Endothelial cell (in vitro differentiated cells): Measurements from ENCODE around the gene NEURL2. TPM values are rescaled to one million over a fixed set of nuclear protein-coding genes. Genes with fewer than 3 reads are reported as not detected.

Experiments used
- DNase-seq: peaks from one replicate; pipeline ENCODE4 v3.0.0; 2021; ENCODE audit warnings: low spot score
- H3K27ac Mint-ChIP-seq: one replicate; pipeline ENCODE4 v1.8.0; 2021; ENCODE audit warnings: mixed read lengths, inconsistent platforms; ENCODE audit not compliant: unreplicated experiment
- H3K27me3 Mint-ChIP-seq: one replicate; pipeline ENCODE4 v1.8.0; 2021; ENCODE audit warnings: mild to moderate bottlenecking, moderate library complexity, mixed read lengths, inconsistent platforms; ENCODE audit not compliant: unreplicated experiment
- H3K36me3 Mint-ChIP-seq: one replicate; pipeline ENCODE4 v1.8.0; 2021; ENCODE audit warnings: mild to moderate bottlenecking, low read depth, mixed read lengths, inconsistent platforms; ENCODE audit not compliant: unreplicated experiment
- H3K4me1 Mint-ChIP-seq: one replicate; pipeline ENCODE4 v1.8.0; 2021; ENCODE audit warnings: mild to moderate bottlenecking, mixed read lengths, inconsistent platforms; ENCODE audit not compliant: unreplicated experiment
- H3K4me3 Mint-ChIP-seq: one replicate; pipeline ENCODE4 v1.8.0; 2021; ENCODE audit warnings: mild to moderate bottlenecking, mixed read lengths, inconsistent platforms; ENCODE audit not compliant: unreplicated experiment
- H3K9me3 Mint-ChIP-seq: one replicate; pipeline ENCODE4 v1.8.0; 2021; ENCODE audit warnings: mixed read lengths, inconsistent platforms; ENCODE audit not compliant: unreplicated experiment
- total RNA-seq: library from RNA; stranded (reverse); fragmentation: NEBNext Ultra II Directional; extraction: Animal tissue kit (Norgen Biotek cat#: 25700); gene quantifications from one replicate; pipeline ENCODE4 v1.2.1, GENCODE V29; 2021; ENCODE audit not compliant: unreplicated experiment
- TF ChIP-seq, protein P1 (sequence below): fragments of 200-600 bp; sonication (generic); IDR thresholded peaks from one replicate; pipeline ENCODE4 v1.5.0; 2021; ENCODE audit warnings: antibody characterized with exemption; ENCODE audit not compliant: unreplicated experiment

The NEURL2 gene
- total RNA-seq, 1 donor from 2014 or later, result 3.6 TPM

DNA sequence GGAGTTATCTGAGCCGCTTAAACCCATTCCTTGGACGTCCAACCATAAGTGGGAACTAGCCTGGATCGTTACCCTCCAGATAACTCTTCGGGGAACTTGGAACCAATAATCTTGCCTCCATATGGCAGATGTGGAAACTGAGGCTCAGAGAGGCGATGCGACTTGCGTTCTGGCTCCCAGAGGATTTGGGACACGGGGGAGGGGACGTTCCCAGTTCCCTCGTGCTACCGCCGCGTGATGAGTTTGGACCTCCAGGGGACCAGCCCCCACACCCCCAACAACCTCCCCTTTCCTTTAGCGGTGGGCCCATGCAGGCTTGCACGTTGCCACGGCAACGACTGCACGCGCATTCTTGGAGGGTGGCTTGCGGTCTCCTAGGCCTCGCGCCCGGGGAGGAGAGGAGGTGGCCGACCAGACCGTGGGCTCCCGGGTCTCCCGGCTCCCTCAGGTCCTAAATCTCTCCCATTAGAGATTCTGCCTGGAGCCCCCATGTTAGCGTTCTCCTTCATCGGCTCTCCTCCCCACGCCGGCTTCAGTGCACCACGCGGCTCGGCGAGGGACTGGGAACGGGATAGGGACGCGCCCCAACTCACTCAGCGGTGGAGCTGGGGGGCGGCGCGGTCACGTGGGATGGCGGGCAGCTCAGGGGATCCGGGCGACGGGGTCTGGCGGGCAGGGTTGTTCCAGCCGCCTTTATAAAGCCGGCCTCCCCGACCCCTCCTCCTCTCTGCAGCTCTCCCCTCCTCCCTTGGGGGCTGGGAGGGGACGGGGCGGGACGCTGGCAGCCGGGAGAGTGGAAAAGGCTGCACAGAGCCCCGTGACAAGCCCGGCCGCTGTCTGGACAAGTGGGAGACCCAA lies 20.7 kb upstream of the NEURL2 start, which contains the start of gene PLTP:
Gene PLTP (minus strand): TSS at position 670 of the 858 bp plus-strand sequence. CDS start 703 bp downstream, outside the sequence.
- H3K27me3 Mint-ChIP-seq, result peaks cover 10% of the 10 kb centered on the region
- H3K9me3 Mint-ChIP-seq, result no peaks in the 10 kb centered on the region
- DNase-seq, result peak; percentile 65
- H3K4me3 Mint-ChIP-seq, result peak within 1 kb of the TSS; percentile 82
- TF ChIP-seq, protein P1, sequence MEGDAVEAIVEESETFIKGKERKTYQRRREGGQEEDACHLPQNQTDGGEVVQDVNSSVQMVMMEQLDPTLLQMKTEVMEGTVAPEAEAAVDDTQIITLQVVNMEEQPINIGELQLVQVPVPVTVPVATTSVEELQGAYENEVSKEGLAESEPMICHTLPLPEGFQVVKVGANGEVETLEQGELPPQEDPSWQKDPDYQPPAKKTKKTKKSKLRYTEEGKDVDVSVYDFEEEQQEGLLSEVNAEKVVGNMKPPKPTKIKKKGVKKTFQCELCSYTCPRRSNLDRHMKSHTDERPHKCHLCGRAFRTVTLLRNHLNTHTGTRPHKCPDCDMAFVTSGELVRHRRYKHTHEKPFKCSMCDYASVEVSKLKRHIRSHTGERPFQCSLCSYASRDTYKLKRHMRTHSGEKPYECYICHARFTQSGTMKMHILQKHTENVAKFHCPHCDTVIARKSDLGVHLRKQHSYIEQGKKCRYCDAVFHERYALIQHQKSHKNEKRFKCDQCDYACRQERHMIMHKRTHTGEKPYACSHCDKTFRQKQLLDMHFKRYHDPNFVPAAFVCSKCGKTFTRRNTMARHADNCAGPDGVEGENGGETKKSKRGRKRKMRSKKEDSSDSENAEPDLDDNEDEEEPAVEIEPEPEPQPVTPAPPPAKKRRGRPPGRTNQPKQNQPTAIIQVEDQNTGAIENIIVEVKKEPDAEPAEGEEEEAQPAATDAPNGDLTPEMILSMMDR, result no peak
- peaks cover 11% of the 10 kb centered on the region for H3K4me1 Mint-ChIP-seq
- H3K36me3 Mint-ChIP-seq, result peaks cover 10% of the 10 kb centered on the region
- peak within 1 kb of the TSS; percentile 30 for H3K27ac Mint-ChIP-seq

DNA sequence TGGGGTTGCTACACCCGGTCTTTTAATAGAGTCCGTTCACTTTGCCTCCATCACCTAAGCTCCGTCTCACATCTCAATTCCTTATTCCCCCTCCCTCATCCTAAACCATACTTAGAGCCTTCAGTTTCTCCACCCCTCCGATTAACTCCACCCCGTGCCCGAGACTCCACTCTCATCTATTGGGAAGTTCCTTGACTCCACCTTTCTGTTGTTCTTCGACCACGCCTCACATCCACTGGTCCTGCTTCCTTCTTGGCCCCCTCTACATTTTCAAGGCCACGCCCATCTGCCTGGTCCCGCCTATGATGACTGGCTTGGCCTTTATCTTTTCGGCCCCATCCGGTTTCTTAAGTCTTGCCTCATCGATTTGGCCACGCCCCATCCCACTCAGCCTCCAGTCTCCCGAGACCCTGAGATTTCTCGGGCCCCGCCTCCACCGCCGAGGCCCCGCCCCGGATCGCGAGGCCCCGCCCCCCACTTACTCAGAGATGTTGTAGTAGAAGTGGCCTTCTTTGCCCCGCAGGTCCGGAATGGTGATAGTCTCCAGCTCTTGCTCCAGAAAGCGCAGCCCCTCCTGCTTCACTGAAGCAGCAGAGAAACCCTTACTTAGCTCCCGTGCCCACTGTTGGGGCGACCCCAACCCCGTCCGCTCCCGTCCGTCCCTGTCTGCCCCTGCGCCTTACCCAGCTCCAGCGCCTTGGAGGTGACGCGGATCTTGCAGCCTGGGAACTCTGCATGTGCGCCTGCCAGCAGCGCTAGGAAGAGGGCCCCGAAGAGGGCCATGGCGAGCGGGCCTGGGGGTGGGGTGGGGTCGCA lies 19.9 kb upstream of the NEURL2 start:
- TF ChIP-seq, protein P1, result no peak
- peaks cover 11% of the 10 kb centered on the region for H3K36me3 Mint-ChIP-seq

GRCh38 chr20:45909817-45910669 lies 19.0 kb upstream of the NEURL2 start:
- Mint-ChIP-seq H3K27me3 (peaks cover 10% of the 10 kb centered on the region), H3K4me3 (peak overlapping the region; percentile 82), H3K9me3 (no peaks in the 10 kb centered on the region), H3K27ac (peak overlapping the region; percentile 57), H3K4me1 (peaks cover 11% of the 10 kb centered on the region), H3K36me3 (peaks cover 15% of the 10 kb centered on the region)
- TF ChIP-seq, protein P1, result no peak
- no peak for DNase-seq

More for the DNA sequence above, 19.9 kb upstream of the NEURL2 start:
- H3K4me1 Mint-ChIP-seq, result peaks cover 11% of the 10 kb centered on the region
- peak overlapping the region; percentile 82 for H3K4me3 Mint-ChIP-seq
- peaks cover 10% of the 10 kb centered on the region for H3K27me3 Mint-ChIP-seq
- H3K27ac Mint-ChIP-seq, result peak overlapping the region; percentile 57
- no peaks in the 10 kb centered on the region for H3K9me3 Mint-ChIP-seq
- DNase-seq, result peak; percentile 98

- H3K27me3 Mint-ChIP-seq, result peaks cover 10% of the 10 kb centered on the region
- H3K4me1 Mint-ChIP-seq, result peaks cover 7% of the 10 kb centered on the region
- DNase-seq, result no peak
- peaks cover 15% of the 10 kb centered on the region for H3K36me3 Mint-ChIP-seq
- TF ChIP-seq, protein P1, result no peak
- no peaks in the 10 kb centered on the region for H3K9me3 Mint-ChIP-seq
- no peak overlapping the region for H3K27ac Mint-ChIP-seq
- no peak overlapping the region for H3K4me3 Mint-ChIP-seq
These were observed 18.4 kb upstream of the NEURL2 start for GRCh38 chr20:45909336-45909808.
